Lower leg skin (tissue), 3 donors: Measurements from ENCODE around the gene H19.

Experiments used
- POLR2A ChIP-seq, 2 donors: fragments of 450-650 bp; IDR thresholded peaks; one replicate each; pipeline ENCODE4 v1.6.1; 2016 to 2017; ENCODE audit warnings: antibody characterized with exemption in 2 of 2, mild to moderate bottlenecking in 1 of 2, moderate library complexity in 1 of 2
- TF ChIP-seq, protein P1 (sequence below), 3 donors: fragments of 450-650 bp; IDR thresholded peaks; one replicate each; pipeline ENCODE4 v1.5.1; 2016; ENCODE audit warnings: antibody characterized with exemption in 3 of 3, mild to moderate bottlenecking in 3 of 3, moderate library complexity in 2 of 3

DNA sequence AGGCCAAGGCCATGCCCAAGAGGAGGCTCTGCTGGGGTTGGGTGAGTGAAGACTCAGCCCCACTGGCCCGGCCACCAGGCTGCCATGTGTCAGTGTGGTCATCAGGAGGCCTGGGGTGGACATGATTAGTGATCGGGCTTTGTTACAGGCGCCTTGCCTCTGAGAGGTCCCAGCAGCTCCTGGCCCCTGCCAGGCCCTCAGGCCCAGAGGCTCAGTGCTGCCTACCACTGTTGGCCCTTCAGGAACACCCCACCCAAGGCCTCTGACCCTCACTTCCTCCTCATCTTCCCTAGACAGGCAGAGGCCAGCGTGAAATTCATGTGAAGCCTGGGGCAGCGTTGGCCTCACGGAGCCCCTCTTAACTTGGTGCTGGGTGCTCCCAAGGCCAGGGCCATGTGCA, 48.3 kb downstream of the H19 start:
- TF ChIP-seq, protein P1, sequence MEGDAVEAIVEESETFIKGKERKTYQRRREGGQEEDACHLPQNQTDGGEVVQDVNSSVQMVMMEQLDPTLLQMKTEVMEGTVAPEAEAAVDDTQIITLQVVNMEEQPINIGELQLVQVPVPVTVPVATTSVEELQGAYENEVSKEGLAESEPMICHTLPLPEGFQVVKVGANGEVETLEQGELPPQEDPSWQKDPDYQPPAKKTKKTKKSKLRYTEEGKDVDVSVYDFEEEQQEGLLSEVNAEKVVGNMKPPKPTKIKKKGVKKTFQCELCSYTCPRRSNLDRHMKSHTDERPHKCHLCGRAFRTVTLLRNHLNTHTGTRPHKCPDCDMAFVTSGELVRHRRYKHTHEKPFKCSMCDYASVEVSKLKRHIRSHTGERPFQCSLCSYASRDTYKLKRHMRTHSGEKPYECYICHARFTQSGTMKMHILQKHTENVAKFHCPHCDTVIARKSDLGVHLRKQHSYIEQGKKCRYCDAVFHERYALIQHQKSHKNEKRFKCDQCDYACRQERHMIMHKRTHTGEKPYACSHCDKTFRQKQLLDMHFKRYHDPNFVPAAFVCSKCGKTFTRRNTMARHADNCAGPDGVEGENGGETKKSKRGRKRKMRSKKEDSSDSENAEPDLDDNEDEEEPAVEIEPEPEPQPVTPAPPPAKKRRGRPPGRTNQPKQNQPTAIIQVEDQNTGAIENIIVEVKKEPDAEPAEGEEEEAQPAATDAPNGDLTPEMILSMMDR (IDR thresholded peaks at IDR 0.05) = no peak
- no peak for TF ChIP-seq POLR2A (IDR thresholded peaks at IDR 0.05)
